ENCODE measurements around the gene PHACTR3. TPM values are rescaled to one million over a fixed set of nuclear protein-coding genes. Genes with fewer than 3 reads are reported as not detected.

The PHACTR3 gene
- total RNA-seq, 4 donors from 2014 or later = 0.26 to 3.2 (median 0.57) TPM

DNA sequence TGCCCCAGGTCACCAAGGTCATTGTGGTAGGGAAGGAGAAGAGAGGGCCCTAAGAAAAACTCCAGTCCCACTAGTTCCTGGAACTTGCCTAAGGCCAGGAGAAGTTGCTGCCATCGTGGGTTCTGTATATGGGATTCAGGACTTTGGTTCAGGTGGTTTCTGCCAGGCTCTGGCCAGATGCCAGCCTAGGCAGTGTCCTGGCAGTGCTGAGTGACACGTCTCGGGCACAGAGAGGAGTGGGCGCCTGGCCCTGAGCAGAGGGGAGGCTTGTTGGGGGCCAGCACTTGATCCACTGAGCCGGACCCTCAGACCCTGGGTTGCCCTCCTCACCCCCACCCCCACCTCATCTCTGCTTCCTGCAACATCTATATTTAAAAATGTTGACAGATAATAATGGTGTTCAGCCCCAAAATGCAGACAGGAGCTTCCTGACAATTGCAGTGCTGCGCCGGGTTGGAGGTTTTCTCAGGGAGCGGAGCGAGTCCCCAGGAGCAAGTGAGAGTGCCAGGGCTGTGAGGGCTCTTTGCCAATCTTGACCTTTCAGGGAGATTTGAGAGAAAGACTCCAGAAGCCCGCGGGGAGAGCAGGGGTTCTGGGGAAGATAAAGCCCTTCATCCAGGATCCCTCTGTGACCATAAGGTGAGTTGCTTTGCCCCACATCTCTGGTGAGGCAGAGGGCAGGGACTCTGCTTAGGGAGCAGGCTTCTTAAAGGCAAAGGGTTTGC lies 71.9 kb downstream of the PHACTR3 start:
- no peak for DNase-seq
- Histone ChIP-seq H3K4me1 (no peaks in the 10 kb centered on the region), H3K27me3 (no peaks in the 10 kb centered on the region), H3K36me3 (no peaks in the 10 kb centered on the region), H3K27ac (no peak overlapping the region), H3K9me3 (no peaks in the 10 kb centered on the region), H3K4me3 (no peak overlapping the region)
- TF ChIP-seq POLR2A (IDR thresholded peaks at IDR 0.05) = no peak
- no peak for TF ChIP-seq CTCF (IDR thresholded peaks at IDR 0.05)
- intact Hi-C loops (cut with DNase I; ENCODE audit: low total_unique reads) = no loop called here

DNA sequence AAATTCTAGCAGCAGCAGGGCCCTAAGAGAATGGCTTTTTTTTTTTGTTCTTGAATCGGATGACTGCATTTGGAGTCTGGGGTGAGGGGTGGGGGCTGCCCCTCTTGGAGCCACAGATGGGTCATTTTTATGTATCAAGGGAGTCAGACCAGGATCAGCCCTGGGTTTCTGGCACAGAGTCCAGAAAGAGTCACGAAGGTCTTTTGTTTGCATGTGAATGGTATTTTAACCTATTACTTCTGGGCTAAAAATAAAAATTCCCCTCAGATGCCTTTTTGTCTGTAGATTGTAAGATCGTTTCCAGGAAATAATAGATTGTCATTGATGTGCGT lies 72.5 kb downstream of the PHACTR3 start:
- H3K4me3 ChIP-seq = no peak overlapping the region
- H3K27ac ChIP-seq = no peak overlapping the region
- no peak for DNase-seq
- no peaks in the 10 kb centered on the region for H3K4me1 ChIP-seq
- no peaks in the 10 kb centered on the region for H3K27me3 ChIP-seq
- no peak for TF ChIP-seq POLR2A (IDR thresholded peaks at IDR 0.05)
- no peak for TF ChIP-seq CTCF (IDR thresholded peaks at IDR 0.05)
- H3K36me3 ChIP-seq = no peaks in the 10 kb centered on the region
- intact Hi-C loops (cut with DNase I; ENCODE audit: low total_unique reads) = no loop called here
- H3K9me3 ChIP-seq = no peaks in the 10 kb centered on the region

DNA sequence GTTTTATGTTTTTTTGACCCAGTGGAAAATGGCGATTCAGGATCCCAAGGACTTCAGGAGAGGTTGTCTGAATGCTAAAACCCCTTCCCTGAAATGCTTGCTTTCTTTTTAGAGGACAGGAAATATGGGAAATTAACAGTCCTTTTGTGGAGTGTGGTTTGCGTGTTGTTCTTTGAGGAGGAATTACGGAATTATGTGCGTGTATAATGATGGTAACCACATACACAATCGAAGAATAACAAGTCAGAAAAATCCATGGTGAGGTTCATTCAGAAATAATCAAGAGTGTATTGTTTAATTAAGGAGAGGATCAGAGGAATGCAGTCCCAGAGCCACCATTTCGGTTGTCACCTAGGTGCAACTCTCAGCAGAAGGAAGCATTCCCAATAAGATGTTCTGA lies 73.2 kb downstream of the PHACTR3 start:
- no peak overlapping the region for H3K4me3 ChIP-seq
- TF ChIP-seq CTCF (IDR thresholded peaks at IDR 0.05) (no peak), POLR2A (IDR thresholded peaks at IDR 0.05) (no peak)
- H3K4me1 ChIP-seq = no peaks in the 10 kb centered on the region
- no peaks in the 10 kb centered on the region for H3K27me3 ChIP-seq
- H3K27ac ChIP-seq = no peak overlapping the region
- no peaks in the 10 kb centered on the region for H3K36me3 ChIP-seq
- intact Hi-C loops (cut with DNase I; ENCODE audit: low total_unique reads) = no loop called here
- DNase-seq = no peak
- H3K9me3 ChIP-seq = no peaks in the 10 kb centered on the region

DNA sequence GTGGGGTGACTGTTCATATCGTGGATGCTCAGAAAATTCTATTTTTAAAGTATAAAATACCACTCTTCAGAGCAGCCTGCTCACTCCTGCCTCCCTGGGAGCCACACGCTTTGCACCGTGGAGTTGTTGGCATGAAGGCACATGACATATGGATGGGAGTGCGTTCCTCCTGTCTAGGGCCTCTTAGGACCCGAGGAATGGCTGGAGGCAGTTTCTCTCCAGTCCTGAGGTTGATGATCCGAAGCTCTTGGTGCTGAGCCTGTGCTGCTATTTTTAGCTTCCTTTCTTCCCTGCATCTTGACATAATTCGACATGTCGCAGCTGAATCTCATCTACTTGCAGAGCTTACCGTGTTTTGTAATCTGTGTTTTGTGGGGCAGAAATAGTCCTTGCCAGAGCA lies 73.9 kb downstream of the PHACTR3 start:
- TF ChIP-seq POLR2A (IDR thresholded peaks at IDR 0.05) (no peak), CTCF (IDR thresholded peaks at IDR 0.05) (no peak)
- Histone ChIP-seq H3K36me3 (no peaks in the 10 kb centered on the region), H3K9me3 (no peaks in the 10 kb centered on the region), H3K4me1 (no peaks in the 10 kb centered on the region), H3K27me3 (no peaks in the 10 kb centered on the region), H3K27ac (no peak overlapping the region), H3K4me3 (no peak overlapping the region)
- no peak for DNase-seq
- intact Hi-C loops (cut with DNase I; ENCODE audit: low total_unique reads) = no loop called here

- no peaks in the 10 kb centered on the region for H3K36me3 ChIP-seq
- TF ChIP-seq CTCF (IDR thresholded peaks at IDR 0.05) (no peak), POLR2A (IDR thresholded peaks at IDR 0.05) (no peak)
- H3K27ac ChIP-seq = no peak overlapping the region
- DNase-seq = no peak
- no peaks in the 10 kb centered on the region for H3K9me3 ChIP-seq
- no peaks in the 10 kb centered on the region for H3K27me3 ChIP-seq
- no peak overlapping the region for H3K4me3 ChIP-seq
- intact Hi-C loops (cut with DNase I; ENCODE audit: low total_unique reads) = no loop called here
- no peaks in the 10 kb centered on the region for H3K4me1 ChIP-seq
Measured at GRCh38 chr20:59678951-59679350, 74.6 kb downstream of the PHACTR3 start.
